T47D (cell line): ENCODE data around the gene OR9G1.
A peak's percentile ranks its signal among the peaks of the same experiment; 100 is the strongest.
"Not testable (repeated sequence)": the region's sequence is repeated elsewhere in the genome, so short reads cannot be mapped to it uniquely, and the experiment has no call there.

Source experiments
- DNase-seq, 2 experiments: peaks; one replicate each; pipeline versions ENCODE4 v3.0.0 to v3.0.0-alpha.2; 2011 to 2012; ENCODE audit warnings: low read depth in 1 of 2, low spot score in 1 of 2
- JUND ChIP-seq: IDR thresholded peaks from 2 replicates; pipeline ENCODE4 v1.6.1; 2012; ENCODE audit warnings: low read depth
- in situ Hi-C: cut with HindIII; loops from 2 replicates; pipeline ENCODE4 v1.10.0; 2016; ENCODE audit warnings: low sequenced_read_pairs, low pct_unique_long_range_greater_than_20kb

The OR9G1 gene, protein sequence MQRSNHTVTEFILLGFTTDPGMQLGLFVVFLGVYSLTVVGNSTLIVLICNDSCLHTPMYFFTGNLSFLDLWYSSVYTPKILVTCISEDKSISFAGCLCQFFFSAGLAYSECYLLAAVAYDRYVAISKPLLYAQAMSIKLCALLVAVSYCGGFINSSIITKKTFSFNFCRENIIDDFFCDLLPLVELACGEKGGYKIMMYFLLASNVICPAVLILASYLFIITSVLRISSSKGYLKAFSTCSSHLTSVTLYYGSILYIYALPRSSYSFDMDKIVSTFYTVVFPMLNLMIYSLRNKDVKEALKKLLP

DNA sequence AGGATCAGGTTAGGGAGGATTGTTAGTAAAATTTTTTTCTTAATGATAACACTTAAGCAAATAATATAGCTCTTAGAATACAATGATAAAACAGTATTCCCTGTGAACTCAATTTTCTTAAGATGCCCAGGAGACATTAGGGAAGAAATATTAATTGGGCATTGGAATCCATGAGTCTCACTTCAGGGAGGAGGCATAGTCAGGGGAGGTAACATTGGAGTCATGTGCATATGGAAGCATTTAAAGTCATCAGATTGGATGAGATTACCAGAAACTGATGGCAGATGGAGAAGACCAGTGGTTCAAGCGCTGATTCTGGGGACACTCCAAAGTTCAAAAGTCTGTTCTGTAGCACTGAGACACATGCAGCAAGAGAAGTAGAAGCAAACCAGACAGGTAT lies at the start of gene OR9G1:
Gene OR9G1 (plus strand): TSS at position 301 of the 400 bp plus-strand sequence. CDS start 1,293 bp downstream, outside the sequence.
- in situ Hi-C loops: no loop called here
- TF ChIP-seq JUND: no peak

DNA sequence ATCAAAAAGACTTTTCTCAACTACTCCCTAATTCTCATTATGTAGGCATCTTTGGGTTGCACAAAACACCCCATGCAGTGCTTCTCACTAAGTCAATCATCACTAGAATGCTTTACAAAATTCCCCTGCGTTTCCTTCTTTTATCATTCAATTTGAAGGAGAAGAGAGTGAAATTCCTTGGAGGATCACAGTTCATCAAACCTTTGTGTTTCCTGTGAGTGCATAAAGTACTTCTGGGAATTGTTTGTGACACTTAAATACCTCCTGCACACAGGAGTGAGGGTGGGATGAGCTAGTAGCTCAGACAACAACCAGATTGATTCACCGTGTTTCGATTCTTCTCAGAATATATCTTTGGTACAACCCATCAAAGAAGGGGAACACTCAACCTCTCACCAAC lies 39.1 kb upstream of the OR9G1 start:
- in situ Hi-C loops: no loop called here
- TF ChIP-seq JUND: no peak
- no peak for DNase-seq

More for the DNA sequence above, at the start of gene OR9G1:
- no peak for DNase-seq

DNA sequence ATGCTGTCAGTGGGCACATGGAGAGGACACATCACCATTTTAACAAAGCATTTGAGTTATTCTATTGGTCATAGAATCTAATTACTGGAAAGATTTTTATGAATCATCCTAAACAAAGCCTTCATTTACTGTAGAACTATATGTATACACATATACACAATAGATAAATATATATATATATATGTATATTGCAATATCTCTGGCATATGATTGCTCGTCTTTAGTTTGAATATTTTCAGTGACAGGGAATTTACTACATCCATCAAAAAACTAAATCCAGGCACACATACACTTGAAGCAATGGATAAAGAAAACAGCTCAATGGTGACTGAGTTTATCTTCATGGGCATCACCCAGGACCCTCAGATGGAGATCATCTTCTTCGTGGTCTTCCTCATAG lies 35.5 kb upstream of the OR9G1 start, which contains the start of gene OR5AR1:
Gene OR5AR1 (plus strand): TSS at position 301 of the 400 bp plus-strand sequence. CDS start 0 bp downstream, at position 301.
- DNase-seq: no peak
- in situ Hi-C loops: no loop called here
- TF ChIP-seq JUND: no peak

DNA sequence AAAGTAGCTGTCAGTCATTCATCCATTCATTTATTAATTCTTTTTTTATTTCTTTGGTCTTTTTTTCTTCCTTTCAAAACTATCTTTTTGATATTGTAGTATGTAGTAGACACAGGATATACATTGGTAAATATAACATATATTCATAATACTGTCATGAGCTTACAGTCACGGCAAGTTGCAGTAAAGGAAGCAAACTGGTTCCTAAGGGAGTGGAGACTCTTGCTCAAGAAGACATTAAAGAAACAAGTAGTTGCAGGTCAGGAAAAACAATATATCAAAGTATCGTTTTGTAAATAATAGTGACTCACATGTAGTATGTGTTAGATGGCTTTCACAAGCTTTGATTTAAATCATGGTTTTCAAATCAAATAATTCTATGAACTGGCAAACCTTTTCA lies 27.9 kb upstream of the OR9G1 start:
- in situ Hi-C loops: no loop called here
- no peak for DNase-seq
- no peak for TF ChIP-seq JUND

DNA sequence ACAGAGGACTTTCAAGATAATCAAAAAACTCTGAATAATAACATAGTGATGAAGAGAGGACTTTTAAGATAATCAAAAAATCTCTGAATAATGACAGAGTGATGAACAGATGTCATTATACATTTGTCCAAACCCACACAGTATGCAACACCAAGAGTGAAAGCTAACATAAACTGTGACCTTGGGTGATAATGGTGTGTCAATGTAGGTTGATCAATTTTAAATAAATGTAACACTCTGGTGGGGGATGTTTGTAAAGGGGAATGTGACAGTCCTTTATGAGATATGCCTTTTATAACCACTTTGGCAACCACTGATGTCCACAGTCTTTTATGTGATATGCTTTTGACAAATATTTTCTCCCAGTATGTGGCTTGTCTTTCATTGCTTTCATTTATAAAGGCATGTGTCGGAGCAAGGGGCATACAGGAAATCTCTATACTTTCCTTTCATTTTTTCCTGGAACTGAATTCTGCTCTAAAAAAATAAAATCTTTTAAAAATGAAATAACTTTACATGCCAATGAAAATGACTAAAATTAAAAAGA lies 10.3 kb upstream of the OR9G1 start:
- DNase-seq: no peak
- in situ Hi-C loops: no loop called here

DNA sequence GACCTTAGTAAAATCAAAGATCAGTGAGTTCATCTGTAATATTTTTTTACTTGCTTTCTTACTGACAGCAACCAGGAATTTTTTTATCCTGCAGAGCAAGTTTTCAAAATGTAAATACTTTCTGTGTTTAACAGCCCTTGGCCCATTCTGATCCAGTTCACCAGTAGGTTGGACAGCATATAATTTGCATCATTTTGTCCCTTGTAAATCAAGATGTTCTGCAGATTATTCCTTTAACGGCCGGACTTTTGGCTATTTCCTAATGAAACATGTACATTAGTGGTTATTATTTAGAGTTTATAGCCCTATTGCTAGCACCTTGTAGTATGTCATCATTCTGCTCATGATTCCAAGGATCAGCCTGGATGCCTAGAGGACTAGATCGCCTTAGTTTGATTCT lies 7.7 kb upstream of the OR9G1 start:
- in situ Hi-C loops, DNase-seq: not testable (repeated sequence)

More for the DNA sequence above, 10.3 kb upstream of the OR9G1 start:
- no peak for TF ChIP-seq JUND

DNA sequence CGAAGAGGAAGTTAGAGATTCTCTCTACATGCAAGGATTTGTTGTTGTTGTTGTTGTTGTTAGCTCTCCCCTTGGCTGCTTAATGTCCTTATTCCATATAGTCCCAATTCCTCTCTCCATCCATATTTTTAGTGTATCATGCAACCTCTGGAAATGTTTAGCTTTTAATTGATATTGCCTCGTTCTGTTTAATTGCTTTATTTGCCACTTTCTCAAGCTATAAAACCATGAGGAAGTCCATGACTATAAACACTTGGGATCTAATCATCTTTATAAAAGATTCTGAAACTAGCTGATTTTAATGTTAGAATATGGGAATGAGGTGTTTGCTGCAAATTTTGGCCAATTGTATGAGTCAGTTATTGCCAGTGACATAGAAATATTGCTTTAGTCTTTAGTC lies 5.5 kb upstream of the OR9G1 start:
- DNase-seq: no peak

DNA sequence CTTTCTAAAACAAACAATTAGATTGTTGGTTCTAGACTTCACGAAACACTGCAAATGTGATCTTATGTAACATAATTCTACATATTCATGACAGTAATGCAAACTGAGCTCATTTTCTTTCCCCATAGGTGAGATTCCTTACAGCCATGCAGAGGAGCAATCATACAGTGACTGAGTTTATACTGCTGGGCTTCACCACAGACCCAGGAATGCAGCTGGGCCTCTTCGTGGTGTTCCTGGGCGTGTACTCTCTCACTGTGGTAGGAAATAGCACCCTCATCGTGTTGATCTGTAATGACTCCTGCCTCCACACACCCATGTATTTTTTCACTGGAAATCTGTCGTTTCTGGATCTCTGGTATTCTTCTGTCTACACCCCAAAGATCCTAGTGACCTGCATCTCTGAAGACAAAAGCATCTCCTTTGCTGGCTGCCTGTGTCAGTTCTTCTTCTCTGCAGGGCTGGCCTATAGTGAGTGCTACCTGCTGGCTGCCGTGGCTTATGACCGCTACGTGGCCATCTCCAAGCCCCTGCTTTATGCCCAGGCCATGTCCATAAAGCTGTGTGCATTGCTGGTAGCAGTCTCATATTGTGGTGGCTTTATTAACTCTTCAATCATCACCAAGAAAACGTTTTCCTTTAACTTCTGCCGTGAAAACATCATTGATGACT lies 1.5 kb downstream of the OR9G1 start:
- in situ Hi-C loops: no loop called here
- no peak for TF ChIP-seq JUND
- peak in 1 of 2 experiments; percentile 25 for DNase-seq

More for the DNA sequence above, 5.5 kb upstream of the OR9G1 start:
- in situ Hi-C loops: no loop called here
- TF ChIP-seq JUND: no peak

DNA sequence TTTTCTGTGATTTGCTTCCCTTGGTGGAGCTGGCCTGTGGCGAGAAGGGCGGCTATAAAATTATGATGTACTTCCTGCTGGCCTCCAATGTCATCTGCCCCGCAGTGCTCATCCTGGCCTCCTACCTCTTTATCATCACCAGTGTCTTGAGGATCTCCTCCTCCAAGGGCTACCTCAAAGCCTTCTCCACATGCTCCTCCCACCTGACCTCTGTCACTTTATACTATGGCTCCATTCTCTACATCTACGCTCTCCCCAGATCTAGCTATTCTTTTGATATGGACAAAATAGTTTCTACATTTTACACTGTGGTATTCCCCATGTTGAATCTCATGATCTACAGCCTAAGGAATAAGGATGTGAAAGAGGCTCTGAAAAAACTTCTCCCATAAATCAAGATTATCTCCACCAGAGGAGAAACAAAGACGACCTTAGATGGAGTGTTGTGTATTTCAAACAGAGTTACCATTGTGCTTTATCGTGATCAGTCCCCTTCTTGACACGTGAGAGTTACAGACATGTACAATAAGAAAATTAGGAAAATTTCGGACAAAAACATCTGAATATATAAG lies 2.1 kb downstream of the OR9G1 start:
- in situ Hi-C loops: no loop called here
- DNase-seq: no peak

DNA sequence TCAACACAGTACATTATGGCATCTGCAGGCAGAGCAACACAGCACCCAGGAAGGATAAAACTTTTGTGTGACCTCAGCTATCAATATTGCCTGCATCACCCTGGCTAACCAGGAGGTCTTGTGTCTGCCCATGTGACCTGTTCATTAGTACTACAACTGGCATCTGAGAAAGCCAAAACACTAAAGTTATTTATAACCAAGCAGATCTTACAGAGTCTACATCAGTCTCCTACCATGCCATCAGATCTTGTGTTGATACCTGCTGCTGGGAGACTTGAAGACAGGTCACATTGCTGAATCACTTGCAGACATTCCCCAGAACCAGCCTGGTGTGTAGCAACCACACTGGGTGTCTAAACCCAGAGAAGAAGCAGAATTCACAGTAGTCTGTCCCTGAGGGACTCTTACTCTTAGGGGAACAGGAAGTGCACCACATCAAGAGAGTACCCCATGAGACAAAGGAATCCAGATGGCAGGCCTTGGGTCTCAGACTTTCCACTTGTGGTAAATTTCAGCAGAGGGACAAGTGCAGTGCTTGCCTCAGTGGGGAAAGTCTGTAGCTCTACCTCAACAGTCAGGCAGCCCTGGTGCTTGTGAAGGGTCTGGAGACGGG lies 7.0 kb downstream of the OR9G1 start:
- in situ Hi-C loops: no loop called here
- no peak for DNase-seq
- no peak for TF ChIP-seq JUND

More for the DNA sequence above, 2.1 kb downstream of the OR9G1 start:
- no peak for TF ChIP-seq JUND

DNA sequence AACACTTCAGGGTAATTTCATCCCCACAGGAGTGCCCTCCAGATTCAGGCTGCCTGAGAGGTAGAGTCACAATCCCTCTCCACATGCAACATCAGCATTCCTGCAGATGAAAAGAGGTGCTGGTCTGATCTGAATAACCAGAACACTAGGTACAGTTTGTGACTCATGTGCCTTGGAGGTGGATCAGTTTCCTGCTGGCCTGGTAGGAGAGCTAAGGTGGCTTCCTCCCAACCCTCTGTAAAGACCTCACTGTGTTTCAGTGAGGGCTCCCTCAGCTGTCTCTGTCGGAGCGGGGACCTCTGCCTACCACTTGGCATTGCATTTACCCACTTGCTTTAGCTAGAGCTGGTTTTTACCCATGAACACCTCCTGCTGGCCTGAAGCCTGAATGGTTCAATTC lies 7.6 kb downstream of the OR9G1 start:
- no peak for TF ChIP-seq JUND
- DNase-seq: no peak
- in situ Hi-C loops: no loop called here

DNA sequence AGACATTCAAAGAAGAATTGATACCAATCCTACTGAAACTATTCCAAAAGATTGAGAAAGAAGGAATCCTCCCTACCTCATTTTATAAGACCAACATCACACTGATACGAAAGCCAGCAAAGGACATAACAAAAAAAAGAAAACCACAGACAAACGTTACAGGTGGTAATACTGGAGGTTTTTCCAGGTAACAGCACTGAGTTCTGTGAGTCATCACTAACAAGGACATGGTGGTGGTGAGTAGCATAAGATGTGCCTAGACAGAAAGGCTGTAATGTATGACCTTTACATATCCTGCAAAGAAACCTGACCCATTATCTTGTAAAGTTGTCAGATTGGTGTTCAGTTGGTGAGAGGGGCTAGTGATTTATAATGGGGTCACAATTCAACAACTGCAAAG lies 15.3 kb downstream of the OR9G1 start:
- DNase-seq: no peak
- no peak for TF ChIP-seq JUND
- in situ Hi-C loops: no loop called here
